ENCODE results near the gene ATG7.
"Not testable (repeated sequence)": the region's sequence is repeated elsewhere in the genome, so short reads cannot be mapped to it uniquely, and the experiment has no call there.

ATG7 gene

GRCh38 chr3:11498646-11499045 lies 226.4 kb downstream of the ATG7 start:
- no peaks in the 10 kb centered on the region for H3K9me3 ChIP-seq (ENCODE audit: insufficient read depth, low read length, severe bottlenecking)
- TF ChIP-seq CTCF (IDR thresholded peaks at IDR 0.05; ENCODE audit: borderline replicate concordance, extremely low read depth, low read length, poor library complexity, severe bottlenecking), result no peak
- TF ChIP-seq EZH2 (IDR thresholded peaks at IDR 0.05; ENCODE audit: borderline replicate concordance, low read depth, low read length, severe bottlenecking), result no peak
- DNase-seq (no peak), ATAC-seq (ENCODE audit: insufficient read depth, low read depth) (no peak)
- no peaks in the 10 kb centered on the region for H3K4me1 ChIP-seq (ENCODE audit: insufficient read depth, low read length)
- H2AFZ ChIP-seq (ENCODE audit: low read depth, low read length), result no peak overlapping the region
- no peaks in the 10 kb centered on the region for H3K79me2 ChIP-seq (ENCODE audit: insufficient read depth, low read length)
- H4K20me1 ChIP-seq (ENCODE audit: insufficient read depth, low read length), result no peaks in the 10 kb centered on the region
- H3K27ac ChIP-seq (ENCODE audit: low read length), result no peak overlapping the region
- no peak overlapping the region for H3K4me2 ChIP-seq (ENCODE audit: insufficient read depth, low read length)
- H3K9ac ChIP-seq (ENCODE audit: low read depth, low read length), result no peak overlapping the region
- no peaks in the 10 kb centered on the region for H3K36me3 ChIP-seq (ENCODE audit: insufficient read depth, low read length)
- H3K4me3 ChIP-seq (ENCODE audit: low read depth in 1 of 2, low read length in 2 of 2), result no peak overlapping the region
- no peaks in the 10 kb centered on the region for H3K27me3 ChIP-seq (ENCODE audit: insufficient read depth, low read length, poor library complexity)

- no peaks in the 10 kb centered on the region for H3K79me2 ChIP-seq (ENCODE audit: insufficient read depth, low read length)
- TF ChIP-seq EZH2 (IDR thresholded peaks at IDR 0.05; ENCODE audit: borderline replicate concordance, low read depth, low read length, severe bottlenecking) (no peak), CTCF (IDR thresholded peaks at IDR 0.05; ENCODE audit: borderline replicate concordance, extremely low read depth, low read length, poor library complexity, severe bottlenecking) (no peak)
- no peaks in the 10 kb centered on the region for H3K36me3 ChIP-seq (ENCODE audit: insufficient read depth, low read length)
- no peak for ATAC-seq (ENCODE audit: insufficient read depth, low read depth)
- H3K27me3 ChIP-seq (ENCODE audit: insufficient read depth, low read length, poor library complexity), result no peaks in the 10 kb centered on the region
- no peaks in the 10 kb centered on the region for H3K9me3 ChIP-seq (ENCODE audit: insufficient read depth, low read length, severe bottlenecking)
- H3K27ac ChIP-seq (ENCODE audit: low read length), result no peak overlapping the region
- H3K4me3 ChIP-seq (ENCODE audit: low read depth in 1 of 2, low read length in 2 of 2), result no peak overlapping the region
- no peak overlapping the region for H2AFZ ChIP-seq (ENCODE audit: low read depth, low read length)
- H3K9ac ChIP-seq (ENCODE audit: low read depth, low read length), result no peak overlapping the region
- no peaks in the 10 kb centered on the region for H4K20me1 ChIP-seq (ENCODE audit: insufficient read depth, low read length)
- H3K4me1 ChIP-seq (ENCODE audit: insufficient read depth, low read length), result no peaks in the 10 kb centered on the region
- H3K4me2 ChIP-seq (ENCODE audit: insufficient read depth, low read length), result no peak overlapping the region
- no peak for DNase-seq
These were observed 226.9 kb downstream of the ATG7 start for GRCh38 chr3:11499144-11499543.

GRCh38 chr3:11502413-11502812 lies 230.2 kb downstream of the ATG7 start:
- H4K20me1 ChIP-seq (ENCODE audit: insufficient read depth, low read length); ATAC-seq (ENCODE audit: insufficient read depth, low read depth); H3K9ac ChIP-seq (ENCODE audit: low read depth, low read length); H3K4me3 ChIP-seq (ENCODE audit: low read depth in 1 of 2, low read length in 2 of 2); H3K36me3 ChIP-seq (ENCODE audit: insufficient read depth, low read length); H3K79me2 ChIP-seq (ENCODE audit: insufficient read depth, low read length); H2AFZ ChIP-seq (ENCODE audit: low read depth, low read length); H3K27me3 ChIP-seq (ENCODE audit: insufficient read depth, low read length, poor library complexity); H3K27ac ChIP-seq (ENCODE audit: low read length); H3K4me1 ChIP-seq (ENCODE audit: insufficient read depth, low read length); H3K4me2 ChIP-seq (ENCODE audit: insufficient read depth, low read length); H3K9me3 ChIP-seq (ENCODE audit: insufficient read depth, low read length, severe bottlenecking); DNase-seq: not testable (repeated sequence)

GRCh38 chr3:11507719-11508118 lies 235.5 kb downstream of the ATG7 start:
- no peaks in the 10 kb centered on the region for H3K9me3 ChIP-seq (ENCODE audit: insufficient read depth, low read length, severe bottlenecking)
- no peaks in the 10 kb centered on the region for H3K27me3 ChIP-seq (ENCODE audit: insufficient read depth, low read length, poor library complexity)
- H3K4me3 ChIP-seq (ENCODE audit: low read depth in 1 of 2, low read length in 2 of 2), result no peak overlapping the region
- H3K79me2 ChIP-seq (ENCODE audit: insufficient read depth, low read length), result no peaks in the 10 kb centered on the region
- H3K27ac ChIP-seq (ENCODE audit: low read length), result no peak overlapping the region
- H3K4me1 ChIP-seq (ENCODE audit: insufficient read depth, low read length), result no peaks in the 10 kb centered on the region
- no peak overlapping the region for H2AFZ ChIP-seq (ENCODE audit: low read depth, low read length)
- TF ChIP-seq EZH2 (IDR thresholded peaks at IDR 0.05; ENCODE audit: borderline replicate concordance, low read depth, low read length, severe bottlenecking) (no peak), CTCF (IDR thresholded peaks at IDR 0.05; ENCODE audit: borderline replicate concordance, extremely low read depth, low read length, poor library complexity, severe bottlenecking) (no peak)
- DNase-seq (no peak), ATAC-seq (ENCODE audit: insufficient read depth, low read depth) (peak; percentile 45; the same call in 1 of the 3 replicates)
- no peaks in the 10 kb centered on the region for H4K20me1 ChIP-seq (ENCODE audit: insufficient read depth, low read length)
- H3K36me3 ChIP-seq (ENCODE audit: insufficient read depth, low read length), result no peaks in the 10 kb centered on the region
- no peak overlapping the region for H3K4me2 ChIP-seq (ENCODE audit: insufficient read depth, low read length)
- no peak overlapping the region for H3K9ac ChIP-seq (ENCODE audit: low read depth, low read length)
